ENCODE measurements around the gene PRKAB2. TPM values are rescaled to one million over a fixed set of nuclear protein-coding genes. Genes with fewer than 3 reads are reported as not detected.

Gene PRKAB2
- total and polyA plus RNA-seq, 2 of the 4 experiments (the other 2 are of a cell fraction): 8.4 to 11.0 TPM

- dilution Hi-C loops (cut with HindIII; ENCODE audit: low sequenced_read_pairs, unreplicated experiment) (no loop called here), intact Hi-C loops (cut with micrococcal nuclease) (no loop called here), in situ Hi-C loops (cut with MboI; ENCODE audit: low sequenced_read_pairs) (no loop called here)
- no peak overlapping the region for H3K27ac ChIP-seq (ENCODE audit: insufficient read depth, low read length)
- DNase-seq (no peak), ATAC-seq (ENCODE audit: low read depth) (no peak)
- H2AK9ac ChIP-seq (replicated peaks; ENCODE audit: low read depth, low read length, poor library complexity): no peak overlapping the region
- no peak overlapping the region for H4K91ac ChIP-seq (ENCODE audit: insufficient read depth, low read depth, low read length)
- no peak overlapping the region for H4K5ac ChIP-seq (ENCODE audit: low read depth, low read length)
- WGBS, 2 experiments (ENCODE audit: extremely low coverage in 2 of 2, insufficient read length in 1 of 2): no CpG with 5 or more reads among the region's 1 CpG
- H4K20me1 ChIP-seq (ENCODE audit: insufficient read depth, low read length): no peaks in the 10 kb centered on the region
- CTCF ChIA-PET: no interaction called here
- no peaks in the 10 kb centered on the region for H3K79me1 ChIP-seq (ENCODE audit: low read depth in 1 of 2, low read length in 2 of 2)
- H2AK5ac ChIP-seq (ENCODE audit: low read depth, low read length): no peak overlapping the region
- BruUV-seq (replicated peaks): no TSS peak
- POLR2A ChIA-PET (ENCODE audit: unreplicated experiment): no interaction called here
- no peak overlapping the region for H3K18ac ChIP-seq (ENCODE audit: low read depth, low read length)
- H2BK5ac ChIP-seq (ENCODE audit: low read depth, low read length, poor library complexity, severe bottlenecking): no peak overlapping the region
- no peaks in the 10 kb centered on the region for H3K9me1 ChIP-seq (ENCODE audit: insufficient read depth, low read length)
- peaks cover 7% of the 10 kb centered on the region for H3K27me3 ChIP-seq (ENCODE audit: control insufficient read depth, insufficient read depth, low read length)
- no peak overlapping the region for H2BK20ac ChIP-seq (ENCODE audit: low read depth, low read length)
- no peak overlapping the region for H3K56ac ChIP-seq (ENCODE audit: extremely low read depth, insufficient read depth, low read length)
- H2BK15ac ChIP-seq (ENCODE audit: low read depth, low read length): no peak overlapping the region
- no peak overlapping the region for H3K4ac ChIP-seq (ENCODE audit: low read depth, low read length)
- no peak overlapping the region for H4K8ac ChIP-seq (ENCODE audit: low read depth in 2 of 2, low read length in 2 of 2)
- no peak overlapping the region for H2BK120ac ChIP-seq (ENCODE audit: low read depth, low read length)
- H3K14ac ChIP-seq (replicated peaks; ENCODE audit: low read depth, low read length): no peak overlapping the region
- no peaks in the 10 kb centered on the region for H3K36me3 ChIP-seq (ENCODE audit: control insufficient read depth, insufficient read depth, low read length)
- TF ChIP-seq CHD1 (IDR thresholded peaks at IDR 0.05; ENCODE audit: low read depth, low read length) (no peak), ELK1 (IDR thresholded peaks at IDR 0.05; ENCODE audit: borderline replicate concordance, low read depth, low read length) (no peak), NFE2L2 (IDR thresholded peaks at IDR 0.05; ENCODE audit: low read depth, low read length) (no peak), BHLHE40 (IDR thresholded peaks at IDR 0.05; ENCODE audit: low read depth, low read length) (no peak), USF2 (IDR thresholded peaks at IDR 0.05; ENCODE audit: low read depth, low read length) (no peak), MXI1 (IDR thresholded peaks at IDR 0.05; ENCODE audit: borderline replicate concordance, low read depth, low read length) (no peak), CEBPB (IDR thresholded peaks at IDR 0.05; ENCODE audit: low read depth, low read length) (no peak), RCOR1 (IDR thresholded peaks at IDR 0.05; ENCODE audit: insufficient replicate concordance, low read length) (no peak), MAZ (IDR thresholded peaks at IDR 0.05; ENCODE audit: borderline replicate concordance, low read depth, low read length) (no peak), FOS (IDR thresholded peaks at IDR 0.05; ENCODE audit: low read depth, low read length) (no peak), POLR2A (IDR thresholded peaks at IDR 0.05; ENCODE audit: low read depth, low read length) (no peak), SMC3 (IDR thresholded peaks at IDR 0.05; ENCODE audit: low read depth, low read length) (no peak), RAD21 (IDR thresholded peaks at IDR 0.05; ENCODE audit: low read length) (no peak), RFX5 (IDR thresholded peaks at IDR 0.05; ENCODE audit: low read depth, low read length) (no peak), CTCF (conservative IDR thresholded peaks at IDR 0.05; ENCODE audit: low read depth, low read length) (no peak), MAFK (IDR thresholded peaks at IDR 0.05; ENCODE audit: low read depth, low read length) (no peak)
- H2AFZ ChIP-seq (replicated peaks; ENCODE audit: low read length, poor library complexity): no peak overlapping the region
- H3K23ac ChIP-seq (ENCODE audit: low read depth, low read length): no peak overlapping the region
- no peak overlapping the region for H3K4me3 ChIP-seq (ENCODE audit: insufficient read depth, low read depth, low read length)
- H3K4me1 ChIP-seq (ENCODE audit: control insufficient read depth, insufficient read depth, low read length): no peaks in the 10 kb centered on the region
- H3K9me3 ChIP-seq (ENCODE audit: control insufficient read depth, insufficient read depth, low read length): no peaks in the 10 kb centered on the region
- no peak overlapping the region for H3K4me2 ChIP-seq (ENCODE audit: low read depth, low read length)
- H3K9ac ChIP-seq (ENCODE audit: low read depth, low read length): no peak overlapping the region
Measured at GRCh38 chr1:147110872-147111271, 61.4 kb downstream of the PRKAB2 start.

Data from IMR-90 (cell line).